Vagina (tissue), 2 donors: ENCODE data around the gene PIP4K2C. TPM values are rescaled to one million over a fixed set of nuclear protein-coding genes. Genes with fewer than 3 reads are reported as not detected.
A peak's percentile ranks its signal among the peaks of the same experiment; 100 is the strongest.

ENCODE experiments used
- DNase-seq, 2 donors: peaks; one replicate each; pipeline ENCODE4 v3.0.0-alpha.2; 2017; ENCODE audit errors: extremely low spot score in 2 of 2
- H3K27ac ChIP-seq: fragments of 200-600 bp; sonication (generic); one replicate; pipeline ENCODE4 v1.5.1; 2019
- H3K27me3 ChIP-seq: fragments of 200-600 bp; sonication (generic); one replicate; pipeline ENCODE4 v1.5.1; 2019
- H3K36me3 ChIP-seq, 2 donors: fragments of 200-600 bp; sonication (generic); one replicate each; pipeline ENCODE4 v1.5.1; 2017 to 2019
- H3K4me1 ChIP-seq: fragments of 200-600 bp; sonication (generic); one replicate; pipeline ENCODE4 v1.5.1; 2019
- H3K4me3 ChIP-seq, 2 donors: fragments of 200-600 bp; sonication (generic); 1 replicate in 1 of 2; 2 replicates in 1 of 2; pipeline ENCODE4 v1.5.1; 2016 to 2019
- H3K9me3 ChIP-seq: fragments of 200-600 bp; sonication (generic); one replicate; pipeline ENCODE4 v1.5.1; 2019
- POLR2A ChIP-seq, 2 donors: fragments of 450-650 bp; IDR thresholded peaks; one replicate each; pipeline ENCODE4 v1.6.1; 2017; ENCODE audit warnings: antibody characterized with exemption in 2 of 2, mild to moderate bottlenecking in 2 of 2, moderate library complexity in 2 of 2
- POLR2AphosphoS5 ChIP-seq, 2 donors: sonication (generic); formaldehyde crosslinking; IDR thresholded peaks; one replicate each; pipeline ENCODE4 v1.9.0; 2017; ENCODE audit warnings: antibody characterized with exemption in 2 of 2, mild to moderate bottlenecking in 2 of 2, low read depth in 1 of 2; ENCODE audit not compliant: insufficient read depth in 1 of 2
- intact Hi-C: fragments of 100-400 bp; cut with DNase I; formaldehyde crosslinking; loops from one replicate; pipeline ENCODE4 v1.15.1; 2023
- total RNA-seq: library from RNA; depleted of rRNA; stranded (reverse); fragments of >200 nt; gene quantifications from one replicate; pipeline ENCODE4 v1.2.3, GENCODE V29; 2016
- TF ChIP-seq, protein P1 (sequence below), 3 experiments: fragments of 450-650 bp in 2 of 3; fragments of 200-600 bp in 1 of 3; sonication (generic) in 1 of 3; IDR thresholded peaks; one replicate each; pipeline ENCODE4 v1.5.1; 2017 to 2019; ENCODE audit warnings: antibody characterized with exemption in 3 of 3, mild to moderate bottlenecking in 2 of 3, moderate library complexity in 2 of 3

Gene PIP4K2C
- total RNA-seq, 1 donor from 2014 or later, result 16.7 TPM

DNA sequence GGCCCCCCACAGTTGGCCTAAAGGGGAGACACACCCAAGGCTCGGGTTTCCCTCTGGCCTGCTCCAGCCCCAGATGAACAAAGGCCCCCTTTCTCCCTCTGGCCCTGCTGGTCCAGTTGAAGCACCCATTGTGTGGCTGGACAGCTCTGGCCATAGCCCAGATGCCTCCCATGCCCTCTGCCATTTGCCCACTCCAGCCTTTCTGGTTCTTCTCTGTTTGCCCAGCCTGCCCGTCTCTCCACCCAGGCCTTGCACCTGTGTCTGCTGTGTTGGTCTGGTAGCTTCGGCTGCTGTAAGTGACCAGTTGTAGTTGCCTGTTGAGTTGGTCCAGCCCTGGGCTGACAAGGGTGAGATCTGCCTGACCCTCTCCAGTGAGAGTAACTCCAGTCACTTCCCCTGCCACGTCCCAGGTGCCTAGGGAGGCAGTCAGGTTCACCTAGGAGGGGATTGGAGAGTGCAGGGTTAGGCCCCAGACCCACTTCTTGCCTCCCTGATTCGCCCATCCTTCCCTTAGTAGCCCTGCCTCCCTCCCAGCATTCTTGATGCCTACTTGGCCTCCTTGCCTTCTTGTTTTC is 39.0 kb downstream of the PIP4K2C start:
- intact Hi-C loops, result no loop called here
- Histone ChIP-seq H3K36me3 (no peaks in the 10 kb centered on the region), H3K27ac (no peak overlapping the region), H3K27me3 (no peaks in the 10 kb centered on the region), H3K4me3 (no peak overlapping the region), H3K4me1 (peaks cover 23% of the 10 kb centered on the region), H3K9me3 (no peaks in the 10 kb centered on the region)
- TF ChIP-seq, protein P1, sequence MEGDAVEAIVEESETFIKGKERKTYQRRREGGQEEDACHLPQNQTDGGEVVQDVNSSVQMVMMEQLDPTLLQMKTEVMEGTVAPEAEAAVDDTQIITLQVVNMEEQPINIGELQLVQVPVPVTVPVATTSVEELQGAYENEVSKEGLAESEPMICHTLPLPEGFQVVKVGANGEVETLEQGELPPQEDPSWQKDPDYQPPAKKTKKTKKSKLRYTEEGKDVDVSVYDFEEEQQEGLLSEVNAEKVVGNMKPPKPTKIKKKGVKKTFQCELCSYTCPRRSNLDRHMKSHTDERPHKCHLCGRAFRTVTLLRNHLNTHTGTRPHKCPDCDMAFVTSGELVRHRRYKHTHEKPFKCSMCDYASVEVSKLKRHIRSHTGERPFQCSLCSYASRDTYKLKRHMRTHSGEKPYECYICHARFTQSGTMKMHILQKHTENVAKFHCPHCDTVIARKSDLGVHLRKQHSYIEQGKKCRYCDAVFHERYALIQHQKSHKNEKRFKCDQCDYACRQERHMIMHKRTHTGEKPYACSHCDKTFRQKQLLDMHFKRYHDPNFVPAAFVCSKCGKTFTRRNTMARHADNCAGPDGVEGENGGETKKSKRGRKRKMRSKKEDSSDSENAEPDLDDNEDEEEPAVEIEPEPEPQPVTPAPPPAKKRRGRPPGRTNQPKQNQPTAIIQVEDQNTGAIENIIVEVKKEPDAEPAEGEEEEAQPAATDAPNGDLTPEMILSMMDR (IDR thresholded peaks at IDR 0.05), result no peak
- no peak for TF ChIP-seq POLR2A (IDR thresholded peaks at IDR 0.05)
- peak in 1 of 2 donors; percentile 82 for DNase-seq

DNA sequence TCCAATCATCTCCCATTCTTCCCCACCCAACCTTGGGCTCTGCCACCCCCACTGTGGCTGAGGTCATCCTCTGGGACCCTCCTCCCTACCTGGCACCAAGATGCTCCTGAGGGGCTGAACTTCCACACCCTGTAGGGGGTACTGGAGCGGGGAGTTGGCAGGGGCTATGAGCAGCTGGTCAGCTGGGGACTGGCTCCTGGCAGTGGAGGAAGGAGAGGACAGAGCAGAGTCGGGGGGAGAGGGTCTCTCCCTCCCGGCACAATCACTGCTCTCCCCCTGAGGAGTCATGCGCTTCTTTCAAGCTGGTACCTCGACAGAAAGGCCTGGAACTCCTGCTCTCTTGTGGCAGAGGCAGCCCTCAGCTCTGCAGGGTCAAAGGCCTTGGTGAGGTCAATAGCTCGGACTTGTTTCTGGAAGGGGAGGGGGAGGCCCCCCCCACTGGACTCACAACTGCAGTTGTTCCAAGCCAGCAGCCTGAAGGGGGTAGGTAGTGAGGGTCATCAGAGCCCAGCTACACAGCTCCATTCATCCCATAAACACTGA is 40.0 kb downstream of the PIP4K2C start:
- peak; percentile 77 to 94 for DNase-seq
- Histone ChIP-seq H3K4me3 (no peak overlapping the region), H3K9me3 (no peaks in the 10 kb centered on the region), H3K4me1 (peaks cover 23% of the 10 kb centered on the region), H3K27ac (no peak overlapping the region), H3K27me3 (no peaks in the 10 kb centered on the region), H3K36me3 (no peaks in the 10 kb centered on the region)
- TF ChIP-seq POLR2AphosphoS5 (IDR thresholded peaks at IDR 0.05; ENCODE audit: insufficient read depth in 1 of 2, low read depth in 1 of 2), result no peak
- TF ChIP-seq, protein P1 (IDR thresholded peaks at IDR 0.05), result no peak
- TF ChIP-seq POLR2A (IDR thresholded peaks at IDR 0.05), result no peak
- intact Hi-C loops, result no loop called here

DNA sequence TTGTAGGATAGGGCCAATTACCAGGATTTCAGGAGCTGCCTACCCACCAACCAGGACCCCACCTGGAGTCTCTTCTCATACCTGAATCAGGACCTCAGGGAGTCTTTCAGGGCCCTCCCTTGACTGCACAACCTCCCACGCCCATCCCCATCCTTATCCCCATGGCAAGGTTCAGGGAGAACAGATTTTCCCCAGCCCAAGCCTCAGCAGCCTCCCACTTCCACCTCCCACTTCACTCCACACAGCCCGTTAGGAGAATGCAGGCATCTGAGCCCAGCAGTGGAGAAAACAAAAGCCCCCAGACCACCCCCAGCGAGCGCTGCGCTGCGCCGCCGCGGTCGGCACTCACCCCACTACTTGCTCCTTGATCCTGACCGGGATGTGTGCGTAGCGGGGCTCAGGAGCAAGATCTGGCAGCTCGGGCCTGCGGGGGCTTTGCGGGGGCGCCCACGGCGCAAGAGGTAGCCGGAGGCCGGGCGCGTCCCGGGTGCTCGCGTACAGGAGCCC is 40.6 kb downstream of the PIP4K2C start:
- intact Hi-C loops, result no loop called here
- TF ChIP-seq POLR2A (IDR thresholded peaks at IDR 0.05) (no peak), POLR2AphosphoS5 (IDR thresholded peaks at IDR 0.05; ENCODE audit: insufficient read depth in 1 of 2, low read depth in 1 of 2) (no peak)
- TF ChIP-seq, protein P1 (IDR thresholded peaks at IDR 0.05), result no peak
- DNase-seq, result peak in 1 of 2 donors; percentile 71
- no peaks in the 10 kb centered on the region for H3K9me3 ChIP-seq
- H3K4me3 ChIP-seq, result peak overlapping the region; percentile 52 to 68
- H3K36me3 ChIP-seq, result no peaks in the 10 kb centered on the region
- H3K27me3 ChIP-seq, result no peaks in the 10 kb centered on the region
- peaks cover 23% of the 10 kb centered on the region for H3K4me1 ChIP-seq
- no peak overlapping the region for H3K27ac ChIP-seq

DNA sequence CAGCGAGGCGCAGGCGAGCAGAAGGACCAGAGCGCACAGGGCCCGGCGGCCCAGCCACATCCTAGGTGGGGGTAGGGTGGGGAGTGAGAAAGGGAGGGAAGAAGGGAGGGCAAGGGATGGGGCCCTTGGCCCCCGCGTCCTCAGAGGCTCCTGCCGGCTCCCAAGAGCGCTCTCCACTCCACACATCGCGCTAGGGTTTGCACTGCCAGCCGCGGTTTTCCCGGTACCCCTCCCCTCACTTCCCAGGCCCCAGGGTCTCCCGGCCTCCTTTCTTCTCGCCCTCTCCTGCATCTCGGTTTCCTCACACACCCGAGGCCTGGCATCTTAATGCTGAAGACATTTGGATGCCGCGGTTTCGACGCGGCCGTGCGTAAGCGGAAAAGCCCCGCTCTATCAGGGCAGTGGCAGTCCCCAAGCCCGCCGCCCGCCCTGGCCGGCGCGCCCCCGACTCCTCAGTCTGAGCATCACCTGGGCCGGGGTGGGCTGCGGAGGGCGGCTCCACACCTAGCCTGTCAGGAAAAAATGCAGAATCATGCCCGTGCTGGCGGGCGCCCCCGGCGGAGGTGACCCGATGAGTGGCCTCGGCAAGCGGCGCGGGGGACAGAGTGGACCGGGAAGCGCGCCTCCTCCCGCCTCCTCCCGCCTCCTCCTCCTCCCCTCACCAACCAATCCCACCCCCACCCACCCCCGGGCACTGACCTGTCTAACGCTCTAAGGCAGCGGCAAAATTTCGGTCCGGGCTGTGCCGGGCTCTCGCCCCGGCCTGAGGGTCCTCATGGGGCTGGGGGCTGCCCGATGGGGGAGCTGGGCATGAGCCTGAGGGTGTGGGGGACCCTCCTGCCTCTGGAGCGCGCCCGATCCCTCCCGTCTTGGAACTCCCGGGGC is 41.3 kb downstream of the PIP4K2C start:
- Histone ChIP-seq H3K9me3 (no peaks in the 10 kb centered on the region), H3K27ac (peak overlapping the region; percentile 25), H3K4me1 (peaks cover 23% of the 10 kb centered on the region), H3K27me3 (no peaks in the 10 kb centered on the region), H3K4me3 (peak overlapping the region; percentile 52 to 68), H3K36me3 (no peaks in the 10 kb centered on the region)
- DNase-seq, result peak in 1 of 2 donors; percentile 79
- TF ChIP-seq POLR2A (IDR thresholded peaks at IDR 0.05), result no peak
- TF ChIP-seq, protein P1 (IDR thresholded peaks at IDR 0.05), result no peak
- TF ChIP-seq POLR2AphosphoS5 (IDR thresholded peaks at IDR 0.05; ENCODE audit: insufficient read depth in 1 of 2, low read depth in 1 of 2), result peak in 1 of 2 donors; percentile 16
- intact Hi-C loops, result no loop called here
